ENCODE measurements around the gene HIBADH. TPM values are rescaled to one million over a fixed set of nuclear protein-coding genes. Genes with fewer than 3 reads are reported as not detected.

The HIBADH gene
- total and polyA plus RNA-seq, 9 of the 15 experiments (the other 6 are each of a cell fraction or from before 2014, with no cell fraction given) = 10.7 to 67.8 (median 36.9) TPM

DNA sequence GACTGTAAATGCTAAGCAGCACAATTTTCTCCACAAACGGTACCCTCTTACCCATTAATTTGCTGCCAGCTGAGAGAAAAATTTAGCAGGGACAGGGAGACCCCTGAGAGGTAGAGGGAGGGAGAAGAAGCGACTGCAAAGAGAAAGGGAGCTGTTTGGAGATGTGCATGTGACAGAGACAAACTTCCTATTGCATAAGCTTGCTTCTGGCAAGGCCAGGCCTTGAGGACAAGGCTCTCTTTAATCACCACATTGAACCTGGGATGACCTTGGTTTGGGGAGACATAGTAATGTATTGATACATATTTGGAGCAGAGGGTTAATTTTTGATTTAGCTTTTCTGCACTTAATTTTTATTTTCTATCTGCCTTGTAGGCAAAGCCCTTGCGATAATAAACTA lies 31.1 kb upstream of the HIBADH start (continued):
- TF ChIP-seq, protein P1, sequence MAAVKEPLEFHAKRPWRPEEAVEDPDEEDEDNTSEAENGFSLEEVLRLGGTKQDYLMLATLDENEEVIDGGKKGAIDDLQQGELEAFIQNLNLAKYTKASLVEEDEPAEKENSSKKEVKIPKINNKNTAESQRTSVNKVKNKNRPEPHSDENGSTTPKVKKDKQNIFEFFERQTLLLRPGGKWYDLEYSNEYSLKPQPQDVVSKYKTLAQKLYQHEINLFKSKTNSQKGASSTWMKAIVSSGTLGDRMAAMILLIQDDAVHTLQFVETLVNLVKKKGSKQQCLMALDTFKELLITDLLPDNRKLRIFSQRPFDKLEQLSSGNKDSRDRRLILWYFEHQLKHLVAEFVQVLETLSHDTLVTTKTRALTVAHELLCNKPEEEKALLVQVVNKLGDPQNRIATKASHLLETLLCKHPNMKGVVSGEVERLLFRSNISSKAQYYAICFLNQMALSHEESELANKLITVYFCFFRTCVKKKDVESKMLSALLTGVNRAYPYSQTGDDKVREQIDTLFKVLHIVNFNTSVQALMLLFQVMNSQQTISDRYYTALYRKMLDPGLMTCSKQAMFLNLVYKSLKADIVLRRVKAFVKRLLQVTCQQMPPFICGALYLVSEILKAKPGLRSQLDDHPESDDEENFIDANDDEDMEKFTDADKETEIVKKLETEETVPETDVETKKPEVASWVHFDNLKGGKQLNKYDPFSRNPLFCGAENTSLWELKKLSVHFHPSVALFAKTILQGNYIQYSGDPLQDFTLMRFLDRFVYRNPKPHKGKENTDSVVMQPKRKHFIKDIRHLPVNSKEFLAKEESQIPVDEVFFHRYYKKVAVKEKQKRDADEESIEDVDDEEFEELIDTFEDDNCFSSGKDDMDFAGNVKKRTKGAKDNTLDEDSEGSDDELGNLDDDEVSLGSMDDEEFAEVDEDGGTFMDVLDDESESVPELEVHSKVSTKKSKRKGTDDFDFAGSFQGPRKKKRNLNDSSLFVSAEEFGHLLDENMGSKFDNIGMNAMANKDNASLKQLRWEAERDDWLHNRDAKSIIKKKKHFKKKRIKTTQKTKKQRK (IDR thresholded peaks at IDR 0.05; ENCODE audit: borderline replicate concordance, low read depth, low read length) = no peak
- TF ChIP-seq ZFX (CRISPR knock-in tag; IDR thresholded peaks at IDR 0.05) (no peak), RBM14 (IDR thresholded peaks at IDR 0.05; ENCODE audit: borderline replicate concordance, insufficient read depth, low read depth, low read length) (no peak), GATAD2A (IDR thresholded peaks at IDR 0.05) (no peak), ZNF121 (CRISPR knock-in tag; conservative IDR thresholded peaks at IDR 0.05) (no peak), CAMTA2 (CRISPR knock-in tag; conservative IDR thresholded peaks at IDR 0.05) (no peak), FUS (optimal IDR thresholded peaks at IDR 0.05; ENCODE audit: low read depth, low read length) (no peak), ZNF217 (CRISPR knock-in tag; IDR thresholded peaks at IDR 0.05) (no peak), KAT2B (IDR thresholded peaks at IDR 0.05; ENCODE audit: low read depth, low read length) (no peak), SRF (CRISPR knock-in tag; IDR thresholded peaks at IDR 0.05) (no peak), HDAC1 (IDR thresholded peaks at IDR 0.05) (no peak)
- TF ChIP-seq, protein P2, sequence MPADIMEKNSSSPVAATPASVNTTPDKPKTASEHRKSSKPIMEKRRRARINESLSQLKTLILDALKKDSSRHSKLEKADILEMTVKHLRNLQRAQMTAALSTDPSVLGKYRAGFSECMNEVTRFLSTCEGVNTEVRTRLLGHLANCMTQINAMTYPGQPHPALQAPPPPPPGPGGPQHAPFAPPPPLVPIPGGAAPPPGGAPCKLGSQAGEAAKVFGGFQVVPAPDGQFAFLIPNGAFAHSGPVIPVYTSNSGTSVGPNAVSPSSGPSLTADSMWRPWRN (IDR thresholded peaks at IDR 0.05; ENCODE audit: low read depth) = no peak
